ENCODE results near the gene CHCHD5. TPM values are rescaled to one million over a fixed set of nuclear protein-coding genes. Genes with fewer than 3 reads are reported as not detected.

Gene CHCHD5
- total and polyA plus RNA-seq, 2 of the 8 experiments (the other 6 are each of a cell fraction or from before 2014, with no cell fraction given) = 27.2 to 71.5 TPM

DNA sequence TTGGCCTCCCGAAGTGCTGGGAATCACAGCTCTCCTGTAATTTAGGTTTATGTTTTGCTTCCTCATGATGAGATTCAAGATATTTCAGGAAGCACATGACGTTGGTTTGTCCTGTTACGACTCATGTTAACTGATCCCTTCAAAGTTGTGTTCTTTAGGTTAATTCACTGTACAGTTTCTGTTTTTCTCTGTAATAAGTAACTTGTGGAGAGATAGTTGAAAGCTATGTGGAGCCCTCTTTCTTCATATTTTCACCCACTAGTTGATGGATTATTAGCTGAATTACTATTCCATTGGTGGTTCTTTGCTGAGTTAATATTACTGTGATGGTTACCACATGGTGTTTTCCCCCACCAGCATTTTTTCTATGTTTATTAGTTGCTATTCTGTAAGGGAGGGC, 18.3 kb upstream of the CHCHD5 start (continued):
- TF ChIP-seq, protein P1, sequence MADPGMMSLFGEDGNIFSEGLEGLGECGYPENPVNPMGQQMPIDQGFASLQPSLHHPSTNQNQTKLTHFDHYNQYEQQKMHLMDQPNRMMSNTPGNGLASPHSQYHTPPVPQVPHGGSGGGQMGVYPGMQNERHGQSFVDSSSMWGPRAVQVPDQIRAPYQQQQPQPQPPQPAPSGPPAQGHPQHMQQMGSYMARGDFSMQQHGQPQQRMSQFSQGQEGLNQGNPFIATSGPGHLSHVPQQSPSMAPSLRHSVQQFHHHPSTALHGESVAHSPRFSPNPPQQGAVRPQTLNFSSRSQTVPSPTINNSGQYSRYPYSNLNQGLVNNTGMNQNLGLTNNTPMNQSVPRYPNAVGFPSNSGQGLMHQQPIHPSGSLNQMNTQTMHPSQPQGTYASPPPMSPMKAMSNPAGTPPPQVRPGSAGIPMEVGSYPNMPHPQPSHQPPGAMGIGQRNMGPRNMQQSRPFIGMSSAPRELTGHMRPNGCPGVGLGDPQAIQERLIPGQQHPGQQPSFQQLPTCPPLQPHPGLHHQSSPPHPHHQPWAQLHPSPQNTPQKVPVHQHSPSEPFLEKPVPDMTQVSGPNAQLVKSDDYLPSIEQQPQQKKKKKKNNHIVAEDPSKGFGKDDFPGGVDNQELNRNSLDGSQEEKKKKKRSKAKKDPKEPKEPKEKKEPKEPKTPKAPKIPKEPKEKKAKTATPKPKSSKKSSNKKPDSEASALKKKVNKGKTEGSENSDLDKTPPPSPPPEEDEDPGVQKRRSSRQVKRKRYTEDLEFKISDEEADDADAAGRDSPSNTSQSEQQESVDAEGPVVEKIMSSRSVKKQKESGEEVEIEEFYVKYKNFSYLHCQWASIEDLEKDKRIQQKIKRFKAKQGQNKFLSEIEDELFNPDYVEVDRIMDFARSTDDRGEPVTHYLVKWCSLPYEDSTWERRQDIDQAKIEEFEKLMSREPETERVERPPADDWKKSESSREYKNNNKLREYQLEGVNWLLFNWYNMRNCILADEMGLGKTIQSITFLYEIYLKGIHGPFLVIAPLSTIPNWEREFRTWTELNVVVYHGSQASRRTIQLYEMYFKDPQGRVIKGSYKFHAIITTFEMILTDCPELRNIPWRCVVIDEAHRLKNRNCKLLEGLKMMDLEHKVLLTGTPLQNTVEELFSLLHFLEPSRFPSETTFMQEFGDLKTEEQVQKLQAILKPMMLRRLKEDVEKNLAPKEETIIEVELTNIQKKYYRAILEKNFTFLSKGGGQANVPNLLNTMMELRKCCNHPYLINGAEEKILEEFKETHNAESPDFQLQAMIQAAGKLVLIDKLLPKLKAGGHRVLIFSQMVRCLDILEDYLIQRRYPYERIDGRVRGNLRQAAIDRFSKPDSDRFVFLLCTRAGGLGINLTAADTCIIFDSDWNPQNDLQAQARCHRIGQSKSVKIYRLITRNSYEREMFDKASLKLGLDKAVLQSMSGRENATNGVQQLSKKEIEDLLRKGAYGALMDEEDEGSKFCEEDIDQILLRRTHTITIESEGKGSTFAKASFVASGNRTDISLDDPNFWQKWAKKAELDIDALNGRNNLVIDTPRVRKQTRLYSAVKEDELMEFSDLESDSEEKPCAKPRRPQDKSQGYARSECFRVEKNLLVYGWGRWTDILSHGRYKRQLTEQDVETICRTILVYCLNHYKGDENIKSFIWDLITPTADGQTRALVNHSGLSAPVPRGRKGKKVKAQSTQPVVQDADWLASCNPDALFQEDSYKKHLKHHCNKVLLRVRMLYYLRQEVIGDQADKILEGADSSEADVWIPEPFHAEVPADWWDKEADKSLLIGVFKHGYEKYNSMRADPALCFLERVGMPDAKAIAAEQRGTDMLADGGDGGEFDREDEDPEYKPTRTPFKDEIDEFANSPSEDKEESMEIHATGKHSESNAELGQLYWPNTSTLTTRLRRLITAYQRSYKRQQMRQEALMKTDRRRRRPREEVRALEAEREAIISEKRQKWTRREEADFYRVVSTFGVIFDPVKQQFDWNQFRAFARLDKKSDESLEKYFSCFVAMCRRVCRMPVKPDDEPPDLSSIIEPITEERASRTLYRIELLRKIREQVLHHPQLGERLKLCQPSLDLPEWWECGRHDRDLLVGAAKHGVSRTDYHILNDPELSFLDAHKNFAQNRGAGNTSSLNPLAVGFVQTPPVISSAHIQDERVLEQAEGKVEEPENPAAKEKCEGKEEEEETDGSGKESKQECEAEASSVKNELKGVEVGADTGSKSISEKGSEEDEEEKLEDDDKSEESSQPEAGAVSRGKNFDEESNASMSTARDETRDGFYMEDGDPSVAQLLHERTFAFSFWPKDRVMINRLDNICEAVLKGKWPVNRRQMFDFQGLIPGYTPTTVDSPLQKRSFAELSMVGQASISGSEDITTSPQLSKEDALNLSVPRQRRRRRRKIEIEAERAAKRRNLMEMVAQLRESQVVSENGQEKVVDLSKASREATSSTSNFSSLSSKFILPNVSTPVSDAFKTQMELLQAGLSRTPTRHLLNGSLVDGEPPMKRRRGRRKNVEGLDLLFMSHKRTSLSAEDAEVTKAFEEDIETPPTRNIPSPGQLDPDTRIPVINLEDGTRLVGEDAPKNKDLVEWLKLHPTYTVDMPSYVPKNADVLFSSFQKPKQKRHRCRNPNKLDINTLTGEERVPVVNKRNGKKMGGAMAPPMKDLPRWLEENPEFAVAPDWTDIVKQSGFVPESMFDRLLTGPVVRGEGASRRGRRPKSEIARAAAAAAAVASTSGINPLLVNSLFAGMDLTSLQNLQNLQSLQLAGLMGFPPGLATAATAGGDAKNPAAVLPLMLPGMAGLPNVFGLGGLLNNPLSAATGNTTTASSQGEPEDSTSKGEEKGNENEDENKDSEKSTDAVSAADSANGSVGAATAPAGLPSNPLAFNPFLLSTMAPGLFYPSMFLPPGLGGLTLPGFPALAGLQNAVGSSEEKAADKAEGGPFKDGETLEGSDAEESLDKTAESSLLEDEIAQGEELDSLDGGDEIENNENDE (IDR thresholded peaks at IDR 0.05; ENCODE audit: insufficient replicate concordance, low read length) = no peak
- no peak for TF ChIP-seq CEBPB (IDR thresholded peaks at IDR 0.05; ENCODE audit: low read depth, low read length)
- no peak for TF ChIP-seq TCF12 (IDR thresholded peaks at IDR 0.05; ENCODE audit: low read depth, low read length)
- no peak for TF ChIP-seq CBX8 (IDR thresholded peaks at IDR 0.05; ENCODE audit: borderline replicate concordance, low read depth, low read length)
- no peak for TF ChIP-seq POU5F1 (IDR thresholded peaks at IDR 0.05; ENCODE audit: low read depth, low read length)
- TF ChIP-seq JUN (IDR thresholded peaks at IDR 0.05; ENCODE audit: low read depth, low read length) = no peak
- no peak for TF ChIP-seq KDM5A (IDR thresholded peaks at IDR 0.05; ENCODE audit: low read length)
- TF ChIP-seq CHD2 (IDR thresholded peaks at IDR 0.05; ENCODE audit: low read length) = no peak

All from H1 (cell line).